Loucy (cell line): ENCODE results near the gene NRXN3.

Experiments used
- H2AFZ ChIP-seq: fragments of 200-600 bp; sonication (generic); 2 replicates; pipeline ENCODE4 v1.6.0; 2016; ENCODE audit warnings: antibody characterized with exemption, mild to moderate bottlenecking, low read length, moderate library complexity
- H3F3A ChIP-seq: fragments of 200-600 bp; 2 replicates; pipeline ENCODE4 v1.6.0; 2016; ENCODE audit warnings: antibody characterized with exemption, low read depth, mild to moderate bottlenecking
- H3K27me3 ChIP-seq: fragments of 200-600 bp; sonication (generic); 2 replicates; pipeline ENCODE4 v1.6.1; 2014; ENCODE audit warnings: low read length, mild to moderate bottlenecking; ENCODE audit not compliant: insufficient read depth, poor library complexity, severe bottlenecking
- H3K36me3 ChIP-seq: fragments of 200-600 bp; sonication (generic); 2 replicates; pipeline ENCODE4 v1.6.1; 2016; ENCODE audit warnings: low read length; ENCODE audit not compliant: insufficient read depth
- H3K4me1 ChIP-seq: fragments of 200-600 bp; sonication (generic); 2 replicates; pipeline ENCODE4 v1.5.1; 2014; ENCODE audit warnings: low read length, mild to moderate bottlenecking; ENCODE audit not compliant: insufficient read depth, poor library complexity, severe bottlenecking
- H3K4me2 ChIP-seq: fragments of 200-600 bp; sonication (generic); 2 replicates; pipeline ENCODE4 v1.6.0; 2014; ENCODE audit warnings: antibody characterized with exemption, low read length, low read depth, mild to moderate bottlenecking; ENCODE audit not compliant: poor library complexity, severe bottlenecking
- H3K4me3 ChIP-seq: fragments of 200-600 bp; sonication (generic); 2 replicates; pipeline ENCODE4 v1.5.1; 2014; ENCODE audit warnings: low read length, mild to moderate bottlenecking, mixed read lengths; ENCODE audit not compliant: poor library complexity, severe bottlenecking
- H3K79me2 ChIP-seq: fragments of 200-600 bp; sonication (generic); 2 replicates; pipeline ENCODE4 v1.6.1; 2014; ENCODE audit warnings: low read length; ENCODE audit not compliant: insufficient read depth
- H3K9ac ChIP-seq: fragments of 200-600 bp; sonication (generic); 2 replicates; pipeline ENCODE4 v1.6.0; 2014; ENCODE audit warnings: mild to moderate bottlenecking, low read depth, low read length, moderate library complexity; ENCODE audit not compliant: poor library complexity, severe bottlenecking
- H3K9me2 ChIP-seq: fragments of 200-600 bp; sonication (generic); replicated peaks from 2 replicates; pipeline ENCODE4 v1.6.1; 2016; ENCODE audit warnings: low read depth, low read length, mixed read lengths
- H3K9me3 ChIP-seq: fragments of 200-600 bp; sonication (generic); 2 replicates; pipeline ENCODE4 v1.6.1; 2014; ENCODE audit warnings: mild to moderate bottlenecking, antibody characterized with exemption, low read length, low read depth; ENCODE audit not compliant: insufficient read depth
- H4K20me1 ChIP-seq: fragments of 200-600 bp; sonication (generic); 2 replicates; pipeline ENCODE4 v1.6.0; 2014; ENCODE audit warnings: antibody characterized with exemption, low read length, mild to moderate bottlenecking; ENCODE audit not compliant: insufficient read depth, poor library complexity, severe bottlenecking
- CTCF ChIP-seq: fragments of 200-600 bp; sonication (generic); conservative IDR thresholded peaks from 2 replicates; pipeline ENCODE4 v1.5.1; 2014; ENCODE audit warnings: mild to moderate bottlenecking, antibody characterized with exemption, low read length
- EZH2phosphoT487 ChIP-seq: fragments of 200-600 bp; IDR thresholded peaks from 2 replicates; pipeline ENCODE4 v1.6.1; 2018; ENCODE audit warnings: antibody characterized with exemption, mild to moderate bottlenecking, moderate library complexity, borderline replicate concordance

The NRXN3 gene

DNA sequence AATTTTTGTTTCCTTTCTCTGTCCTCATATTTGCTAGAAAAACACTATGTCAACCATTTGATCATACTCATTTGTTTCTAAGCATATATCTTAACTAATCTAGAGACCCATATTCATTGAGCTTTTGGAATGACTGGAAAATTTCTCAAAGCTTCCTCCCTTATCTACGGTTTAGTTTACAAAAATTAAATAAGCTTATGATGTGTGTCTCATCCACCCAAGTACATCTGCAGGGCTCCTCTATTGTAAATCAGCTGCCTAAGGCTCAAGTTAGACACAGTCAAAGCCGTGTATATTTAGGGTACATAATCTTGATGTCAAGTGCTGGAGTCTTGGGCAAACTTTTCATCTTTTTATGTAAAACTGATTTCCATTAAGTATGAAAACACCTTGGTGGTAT, 1670.7 kb downstream of the NRXN3 start:
- H3K27me3 ChIP-seq = no peaks in the 10 kb centered on the region
- no peaks in the 10 kb centered on the region for H3K79me2 ChIP-seq
- H3K9me3 ChIP-seq = no peaks in the 10 kb centered on the region
- no peaks in the 10 kb centered on the region for H3K36me3 ChIP-seq
- no peak for TF ChIP-seq EZH2phosphoT487
- no peaks in the 10 kb centered on the region for H4K20me1 ChIP-seq
- no peak overlapping the region for H3K9ac ChIP-seq
- H3K4me3 ChIP-seq = no peak overlapping the region
- H3K4me2 ChIP-seq = no peak overlapping the region
- H2AFZ ChIP-seq = no peak overlapping the region
- H3F3A ChIP-seq = no peaks in the 10 kb centered on the region
- H3K9me2 ChIP-seq = no peaks in the 10 kb centered on the region
- peaks cover 20% of the 10 kb centered on the region for H3K4me1 ChIP-seq

DNA sequence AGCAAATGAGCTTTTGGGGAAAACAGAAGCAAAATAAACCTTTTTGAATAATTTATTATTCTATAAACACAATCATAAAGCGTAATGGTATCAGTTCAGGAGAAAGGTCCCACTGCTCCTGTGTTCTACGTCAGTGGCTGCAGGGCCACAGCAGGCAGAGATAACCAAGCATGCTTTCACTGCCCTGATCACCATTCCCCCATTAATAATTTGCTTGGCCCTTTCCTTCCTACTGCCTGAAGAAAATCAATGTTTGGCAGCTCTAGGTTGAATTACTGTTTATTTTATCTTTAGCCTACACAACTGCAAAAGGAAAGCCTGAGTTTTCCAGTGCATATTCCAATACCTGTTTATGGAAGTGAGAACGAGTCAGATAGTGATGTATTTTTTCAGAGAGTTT, 1671.3 kb downstream of the NRXN3 start:
- Histone ChIP-seq H3K36me3 (no peaks in the 10 kb centered on the region), H3K79me2 (no peaks in the 10 kb centered on the region), H3K9ac (no peak overlapping the region), H3K4me1 (peaks cover 20% of the 10 kb centered on the region), H3K4me3 (no peak overlapping the region), H3F3A (no peaks in the 10 kb centered on the region), H3K27me3 (no peaks in the 10 kb centered on the region), H3K9me2 (no peaks in the 10 kb centered on the region), H3K4me2 (no peak overlapping the region), H3K9me3 (no peaks in the 10 kb centered on the region), H2AFZ (no peak overlapping the region), H4K20me1 (no peaks in the 10 kb centered on the region)
- TF ChIP-seq EZH2phosphoT487 = no peak
- TF ChIP-seq CTCF = no peak

DNA sequence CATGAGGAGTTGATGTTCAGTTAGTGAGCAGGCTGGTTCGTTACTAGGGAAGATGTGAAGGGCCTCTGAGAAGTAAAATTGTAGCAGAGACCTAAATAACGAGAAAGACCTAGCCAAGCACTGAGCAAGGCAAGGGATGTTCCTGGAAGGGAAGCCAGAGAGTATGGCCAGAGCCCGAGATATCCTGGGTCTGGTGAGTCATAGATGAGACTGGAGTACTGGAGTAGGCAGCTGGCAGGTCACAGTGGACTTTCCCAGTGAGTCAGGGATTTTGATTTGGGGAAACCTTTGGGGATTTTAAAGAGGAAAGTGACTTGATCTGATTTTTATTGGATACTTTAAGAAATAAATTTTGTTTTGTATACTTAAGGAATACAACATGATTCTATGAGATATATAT, 1672.1 kb downstream of the NRXN3 start:
- H3K4me1 ChIP-seq = peaks cover 20% of the 10 kb centered on the region
- H3K9me2 ChIP-seq = no peaks in the 10 kb centered on the region
- no peaks in the 10 kb centered on the region for H3K9me3 ChIP-seq
- H3K4me2 ChIP-seq = no peak overlapping the region
- H2AFZ ChIP-seq = no peak overlapping the region
- H4K20me1 ChIP-seq = no peaks in the 10 kb centered on the region
- TF ChIP-seq CTCF (no peak), EZH2phosphoT487 (no peak)
- no peaks in the 10 kb centered on the region for H3K27me3 ChIP-seq
- H3K36me3 ChIP-seq = no peaks in the 10 kb centered on the region
- no peaks in the 10 kb centered on the region for H3K79me2 ChIP-seq
- H3K4me3 ChIP-seq = no peak overlapping the region
- H3F3A ChIP-seq = no peaks in the 10 kb centered on the region
- H3K9ac ChIP-seq = no peak overlapping the region

GRCh38 chr14:79852950-79853744, 1683.0 kb downstream of the NRXN3 start:
- H2AFZ ChIP-seq = no peak overlapping the region
- no peaks in the 10 kb centered on the region for H4K20me1 ChIP-seq
- H3K9ac ChIP-seq = no peak overlapping the region
- H3K79me2 ChIP-seq = no peaks in the 10 kb centered on the region
- H3K9me2 ChIP-seq = no peaks in the 10 kb centered on the region
- H3F3A ChIP-seq = no peaks in the 10 kb centered on the region
- no peak overlapping the region for H3K4me2 ChIP-seq
- TF ChIP-seq EZH2phosphoT487 (no peak), CTCF (no peak)
- no peaks in the 10 kb centered on the region for H3K9me3 ChIP-seq
- H3K27me3 ChIP-seq = no peaks in the 10 kb centered on the region
- H3K4me3 ChIP-seq = no peak overlapping the region
- H3K4me1 ChIP-seq = no peaks in the 10 kb centered on the region
- no peaks in the 10 kb centered on the region for H3K36me3 ChIP-seq
